CD14-positive monocyte (primary cell): ENCODE data around the gene OR4D9. TPM values are rescaled to one million over a fixed set of nuclear protein-coding genes. Genes with fewer than 3 reads are reported as not detected.
A peak's percentile ranks its signal among the peaks of the same experiment; 100 is the strongest.
"Not testable (repeated sequence)": the region's sequence is repeated elsewhere in the genome, so short reads cannot be mapped to it uniquely, and the experiment has no call there.

Source experiments
- DNase-seq, 3 donors: peaks; one replicate each; pipeline ENCODE4 v3.0.0-alpha.2; 2011 to 2022
- H2AFZ ChIP-seq: 2 replicates; pipeline ENCODE4 v1.6.0; 2012; ENCODE audit warnings: mild to moderate bottlenecking, low read depth, low read length, inconsistent platforms; ENCODE audit not compliant: insufficient read depth, poor library complexity, severe bottlenecking
- H3K27ac ChIP-seq, 2 donors: 1 replicate in 1 of 2; 2 replicates in 1 of 2; pipeline ENCODE4 v1.5.1; 2012 to 2013; ENCODE audit warnings: low read length in 2 of 2, control low read depth in 1 of 2, inconsistent platforms in 1 of 2, low read depth in 1 of 2, mild to moderate bottlenecking in 1 of 2
- H3K27me3 ChIP-seq, 2 donors: one replicate each; pipeline versions ENCODE4 v1.6.0 to v1.6.1; 2011 to 2013; ENCODE audit warnings: low read length in 2 of 2; ENCODE audit not compliant: control insufficient read depth in 2 of 2, insufficient read depth in 2 of 2
- H3K36me3 ChIP-seq, 2 donors: replicated peaks in 1 of 2; 1 replicate in 1 of 2; 2 replicates in 1 of 2; pipeline versions ENCODE4 v1.5.1 to v1.6.1; 2012 to 2013; ENCODE audit warnings: low read length in 2 of 2, control low read depth in 1 of 2, inconsistent platforms in 1 of 2, mild to moderate bottlenecking in 1 of 2; ENCODE audit not compliant: insufficient read depth in 2 of 2, control insufficient read depth in 1 of 2
- H3K4me1 ChIP-seq, 2 donors: 1 replicate in 1 of 2; 2 replicates in 1 of 2; pipeline versions ENCODE4 v1.5.1 to v1.6.1; 2012 to 2013; ENCODE audit warnings: low read length in 2 of 2, control low read depth in 1 of 2, inconsistent platforms in 1 of 2, mild to moderate bottlenecking in 1 of 2, moderate library complexity in 1 of 2; ENCODE audit not compliant: insufficient read depth in 2 of 2, control insufficient read depth in 1 of 2
- H3K4me2 ChIP-seq: replicated peaks from 2 replicates; pipeline ENCODE3; 2012; ENCODE audit warnings: low read length, moderate library complexity, mild to moderate bottlenecking; ENCODE audit not compliant: poor library complexity, severe bottlenecking; ENCODE audit errors: extremely low read depth
- H3K4me3 ChIP-seq, 3 experiments: fragments of 200-600 bp in 1 of 3; sonication (generic) in 1 of 3; replicated peaks in 1 of 3; 1 replicate in 2 of 3; 2 replicates in 1 of 3; pipeline ENCODE4 v1.5.1; 2011 to 2013; ENCODE audit warnings: low read length in 3 of 3, mild to moderate bottlenecking in 3 of 3, control low read depth in 2 of 3, low read depth in 2 of 3, inconsistent platforms in 1 of 3, moderate library complexity in 1 of 3
- H3K79me2 ChIP-seq: 2 replicates; pipeline ENCODE4 v1.6.0; 2012; ENCODE audit warnings: mild to moderate bottlenecking, control low read depth, inconsistent platforms, low read length, moderate library complexity; ENCODE audit not compliant: insufficient read depth
- H3K9ac ChIP-seq: 2 replicates; pipeline ENCODE4 v1.6.0; 2017; ENCODE audit warnings: low read length, mild to moderate bottlenecking; ENCODE audit not compliant: insufficient read depth, poor library complexity, severe bottlenecking
- H3K9me3 ChIP-seq, 2 donors: replicated peaks in 1 of 2; 1 replicate in 1 of 2; 2 replicates in 1 of 2; pipeline versions ENCODE4 v1.5.1 to v1.6.1; 2012 to 2013; ENCODE audit warnings: low read length in 2 of 2, control low read depth in 1 of 2; ENCODE audit not compliant: control insufficient read depth in 1 of 2, insufficient read depth in 1 of 2
- H4K20me1 ChIP-seq: 2 replicates; pipeline ENCODE4 v1.6.0; 2012; ENCODE audit warnings: mild to moderate bottlenecking, low read length, control low read depth, moderate library complexity; ENCODE audit not compliant: insufficient read depth
- H3K27ac Mint-ChIP-seq, 7 donors: one replicate each; pipeline ENCODE4 v1.8.0; 2020; ENCODE audit warnings: mild to moderate bottlenecking in 7 of 7, mixed read lengths in 7 of 7, moderate library complexity in 6 of 7, inconsistent platforms in 2 of 7
- H3K27me3 Mint-ChIP-seq, 3 donors: one replicate each; pipeline ENCODE4 v1.8.0; 2021 to 2022; ENCODE audit warnings: low read depth in 3 of 3, mild to moderate bottlenecking in 3 of 3, mixed read lengths in 3 of 3, moderate library complexity in 3 of 3, inconsistent platforms in 1 of 3
- H3K36me3 Mint-ChIP-seq, 2 donors: one replicate each; pipeline ENCODE4 v1.8.0; 2020; ENCODE audit warnings: mixed read lengths in 2 of 2, inconsistent platforms in 1 of 2, mild to moderate bottlenecking in 1 of 2
- H3K4me1 Mint-ChIP-seq: one replicate; pipeline ENCODE4 v1.8.0; 2020; ENCODE audit warnings: mild to moderate bottlenecking, mixed read lengths
- H3K4me3 Mint-ChIP-seq, 2 donors: one replicate each; pipeline ENCODE4 v1.8.0; 2020; ENCODE audit warnings: mild to moderate bottlenecking in 2 of 2, mixed read lengths in 2 of 2, moderate library complexity in 1 of 2
- H3K9me3 Mint-ChIP-seq, 7 donors: one replicate each; pipeline ENCODE4 v1.8.0; 2020 to 2022; ENCODE audit warnings: mixed read lengths in 7 of 7, mild to moderate bottlenecking in 6 of 7, moderate library complexity in 6 of 7, inconsistent platforms in 2 of 7
- CTCF ChIP-seq: fragments of 200-600 bp; IDR thresholded peaks from one replicate; pipeline ENCODE4 v1.8.0; 2022; ENCODE audit warnings: antibody characterized with exemption, mild to moderate bottlenecking
- WGBS: methylation state at CpG from one replicate; pipeline ENCODE4 v1.1.5; 2013; ENCODE audit warnings: missing lambda C conversion rate; ENCODE audit not compliant: insufficient coverage; 5-methylcytosine and 5-hydroxymethylcytosine counted together
- intact Hi-C, 2 donors: fragments of 100-400 bp; cut with micrococcal nuclease; formaldehyde crosslinking; loops; one replicate each; pipeline versions ENCODE4 v1.15.0 to v1.15.1; 2023
- polyA plus RNA-seq, 3 donors: library from polyadenylated mRNA; depleted of rRNA in 1 of 3; unstranded in 2 of 3; stranded (reverse) in 1 of 3; fragments of 300-500 nt in 2 of 3; fragments of >200 nt in 1 of 3; fragmentation: Illumina TruSeq in 2 of 3; gene quantifications; 1 replicate in 2 of 3; 2 replicates in 1 of 3; pipeline ENCODE4 v1.2.3, GENCODE V29; 2012 to 2021

The OR4D9 gene
- polyA plus RNA-seq, 3 donors, result not detected

- H3K27ac Mint-ChIP-seq, result no peak overlapping the region
- intact Hi-C loops, result no loop called here
- Histone ChIP-seq H3K4me2 (no peak overlapping the region), H3K9me3 (no peaks in the 10 kb centered on the region), H2AFZ (no peak overlapping the region), H4K20me1 (no peaks in the 10 kb centered on the region), H3K9ac (no peak overlapping the region), H3K4me1 (peaks cover 8 to 9% of the 10 kb centered on the region in 2 donors), H3K27me3 (no peaks in the 10 kb centered on the region), H3K4me3 (no peak overlapping the region), H3K36me3 (no peaks in the 10 kb centered on the region), H3K27ac (no peak overlapping the region), H3K79me2 (no peaks in the 10 kb centered on the region)
- H3K4me3 Mint-ChIP-seq, result no peak overlapping the region
- H3K4me1 Mint-ChIP-seq, result peaks cover 11% of the 10 kb centered on the region
- no peaks in the 10 kb centered on the region for H3K36me3 Mint-ChIP-seq
- peaks cover 0 to 4% (median 2%) of the 10 kb centered on the region in 3 donors for H3K27me3 Mint-ChIP-seq
- H3K9me3 Mint-ChIP-seq, result peaks cover 0 to 1% (median 0%) of the 10 kb centered on the region in 7 donors
- WGBS, result 88% methylated on average over 1 of the region's 1 CpG
- DNase-seq, result no peak
- TF ChIP-seq CTCF, result no peak
These were observed 23.3 kb downstream of the OR4D9 start for GRCh38 chr11:59534676-59535075.

- peaks cover 12% of the 10 kb centered on the region for H3K4me1 Mint-ChIP-seq
- no peaks in the 10 kb centered on the region for H3K36me3 Mint-ChIP-seq
- Histone ChIP-seq H3K27ac (no peak overlapping the region), H3K79me2 (no peaks in the 10 kb centered on the region), H3K4me1 (peaks cover under 1 to 4% of the 10 kb centered on the region in 2 donors), H2AFZ (no peak overlapping the region), H4K20me1 (no peaks in the 10 kb centered on the region), H3K9ac (no peak overlapping the region), H3K9me3 (no peaks in the 10 kb centered on the region), H3K27me3 (no peaks in the 10 kb centered on the region), H3K4me3 (no peak overlapping the region), H3K36me3 (no peaks in the 10 kb centered on the region), H3K4me2 (no peak overlapping the region)
- intact Hi-C loops, result no loop called here
- DNase-seq, result no peak
- no peak overlapping the region for H3K4me3 Mint-ChIP-seq
- H3K27me3 Mint-ChIP-seq, result no peaks in the 10 kb centered on the region
- 94% methylated on average over 2 of the region's 3 CpGs for WGBS
- no peak overlapping the region for H3K27ac Mint-ChIP-seq
- no peak for TF ChIP-seq CTCF
- H3K9me3 Mint-ChIP-seq, result peaks cover 0 to 8% (median 0%) of the 10 kb centered on the region in 7 donors
These were observed 30.9 kb downstream of the OR4D9 start for GRCh38 chr11:59542142-59542810.

GRCh38 chr11:59543713-59544112 is 32.4 kb downstream of the OR4D9 start:
- H3K27me3 Mint-ChIP-seq, H2AFZ ChIP-seq, H3K9me3 Mint-ChIP-seq, H3K36me3 Mint-ChIP-seq, H3K4me2 ChIP-seq, H3K27ac ChIP-seq, H3K4me3 ChIP-seq, H3K27me3 ChIP-seq, H3K9me3 ChIP-seq, H3K4me1 ChIP-seq, H3K4me3 Mint-ChIP-seq, DNase-seq, H3K9ac ChIP-seq, H3K36me3 ChIP-seq, intact Hi-C loops, H3K79me2 ChIP-seq, H4K20me1 ChIP-seq: not testable (repeated sequence)
- peak overlapping the region in 1 of 7 donors; percentile 48 for H3K27ac Mint-ChIP-seq
- H3K4me1 Mint-ChIP-seq, result peaks cover 11% of the 10 kb centered on the region
- WGBS, result no CpG with 5 or more reads among the region's 3 CpGs
